KG1 (cell line): ENCODE results near the gene CYP2D6.
"Not testable (repeated sequence)": the region's sequence is repeated elsewhere in the genome, so short reads cannot be mapped to it uniquely, and the experiment has no call there.

ENCODE experiments used
- DNase-seq: peaks from one replicate; lab custom pipeline; 2025; lab: John Stamatoyannopoulos, UW

The CYP2D6 gene

DNA sequence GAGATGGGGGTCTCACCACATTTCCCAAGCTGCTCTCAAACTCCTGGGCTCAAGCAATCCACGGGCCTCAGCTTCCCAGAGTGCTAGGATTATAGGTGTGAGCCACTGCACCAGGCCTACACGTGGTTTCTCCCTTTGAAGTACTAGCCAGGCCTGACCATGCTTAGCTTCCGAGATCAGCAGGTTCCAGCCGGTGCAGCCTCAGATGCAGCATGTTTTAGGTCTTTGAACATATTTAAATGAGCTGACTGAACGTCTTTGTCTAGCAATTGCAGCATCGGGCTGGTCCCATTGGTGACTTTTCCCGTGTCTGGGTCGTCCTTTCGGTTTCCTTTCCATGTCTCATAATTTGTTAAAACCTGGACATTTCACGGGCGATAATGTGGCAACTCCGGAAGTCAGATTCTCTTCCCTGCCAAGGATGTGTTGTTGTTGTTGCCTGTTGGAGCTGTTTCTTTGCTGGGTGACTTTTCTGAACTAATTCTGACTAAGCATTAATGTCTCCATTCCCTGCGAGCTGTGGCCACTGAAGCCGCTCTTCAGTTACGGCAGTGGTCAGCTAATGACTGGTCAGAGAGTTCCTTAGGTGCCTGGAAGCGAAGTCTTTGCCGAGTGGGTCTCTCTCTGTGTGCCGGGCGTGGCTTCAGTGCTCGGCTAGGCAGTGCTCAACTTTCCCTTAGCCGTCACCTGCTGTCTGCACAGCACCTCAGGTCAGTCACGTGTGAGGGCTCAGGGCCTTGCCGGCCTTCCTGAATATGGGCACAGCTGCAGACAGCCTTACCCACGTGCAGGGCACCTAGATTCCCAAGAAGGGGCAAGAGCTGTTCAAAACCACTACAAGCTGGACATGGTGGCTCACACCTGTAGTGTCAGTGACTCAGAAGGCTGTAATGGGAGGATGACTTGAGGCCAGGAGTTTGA, 3.8 kb upstream of the CYP2D6 start:
- no peak for DNase-seq

DNA sequence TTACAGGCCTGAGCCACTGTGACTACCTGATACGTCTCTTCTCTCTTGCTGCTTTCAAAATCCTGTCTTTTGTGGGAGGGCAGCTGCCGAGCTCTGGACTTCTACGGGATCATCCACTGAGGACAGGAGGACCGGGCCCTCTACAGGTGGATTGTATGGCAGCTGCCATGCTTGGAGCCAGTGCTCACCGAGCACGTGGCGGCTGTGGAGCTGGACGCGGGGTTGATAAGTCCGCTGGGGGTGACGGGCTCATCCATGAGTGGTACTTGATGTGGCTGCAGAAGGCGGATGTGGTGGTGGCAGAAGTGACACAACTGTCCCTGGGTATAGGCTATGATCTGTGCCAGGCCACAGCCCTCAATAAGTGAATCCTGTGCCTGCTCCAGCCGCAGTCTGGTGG, 1.8 kb upstream of the CYP2D6 start:
- DNase-seq, result no peak

- DNase-seq, result no peak
Observed at GRCh38 chr22:42131562-42131961, 952 bp upstream of the CYP2D6 start.

- not testable (repeated sequence) for DNase-seq
Observed at GRCh38 chr22:42130182-42130581, 428 bp downstream of the CYP2D6 start.

GRCh38 chr22:42128776-42129694, 1.6 kb downstream of the CYP2D6 start:
- DNase-seq, result not testable (repeated sequence)

- DNase-seq, result not testable (repeated sequence)
Observed at GRCh38 chr22:42128007-42128406, 2.6 kb downstream of the CYP2D6 start.

DNA sequence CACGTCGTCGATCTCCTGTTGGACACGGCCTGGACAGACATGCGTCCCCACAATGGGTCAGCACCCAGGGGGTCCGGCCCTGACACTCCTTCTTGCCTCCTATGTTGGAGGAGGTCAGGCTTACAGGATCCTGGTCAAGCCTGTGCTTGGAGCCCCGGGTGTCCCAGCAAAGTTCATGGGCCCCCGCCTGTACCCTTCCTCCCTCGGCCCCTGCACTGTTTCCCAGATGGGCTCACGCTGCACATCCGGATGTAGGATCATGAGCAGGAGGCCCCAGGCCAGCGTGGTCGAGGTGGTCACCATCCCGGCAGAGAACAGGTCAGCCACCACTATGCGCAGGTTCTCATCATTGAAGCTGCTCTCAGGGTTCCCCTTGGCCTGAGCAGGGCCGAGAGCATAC, 3.0 kb downstream of the CYP2D6 start:
- no peak for DNase-seq

DNA sequence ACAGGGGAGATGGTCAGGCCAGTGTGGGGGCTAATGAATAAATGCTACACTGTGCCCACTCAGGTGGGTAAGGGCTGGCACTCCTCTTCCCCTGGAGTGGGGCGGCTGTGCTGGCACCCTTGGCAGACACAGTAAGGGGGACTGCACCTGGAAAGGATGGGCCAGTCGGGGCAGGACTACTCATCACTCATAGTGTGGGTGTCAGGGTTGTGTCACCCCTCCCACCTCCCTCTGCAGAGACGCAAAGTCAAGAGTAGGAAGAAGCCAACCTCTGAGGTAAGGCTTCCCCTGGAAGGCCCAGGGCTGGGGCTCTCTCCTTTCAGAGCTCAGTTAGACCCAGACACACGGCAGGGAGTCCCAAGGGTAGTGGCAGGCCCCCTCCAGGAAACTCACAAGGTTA, 7.1 kb downstream of the CYP2D6 start:
- DNase-seq, result not testable (repeated sequence)

DNA sequence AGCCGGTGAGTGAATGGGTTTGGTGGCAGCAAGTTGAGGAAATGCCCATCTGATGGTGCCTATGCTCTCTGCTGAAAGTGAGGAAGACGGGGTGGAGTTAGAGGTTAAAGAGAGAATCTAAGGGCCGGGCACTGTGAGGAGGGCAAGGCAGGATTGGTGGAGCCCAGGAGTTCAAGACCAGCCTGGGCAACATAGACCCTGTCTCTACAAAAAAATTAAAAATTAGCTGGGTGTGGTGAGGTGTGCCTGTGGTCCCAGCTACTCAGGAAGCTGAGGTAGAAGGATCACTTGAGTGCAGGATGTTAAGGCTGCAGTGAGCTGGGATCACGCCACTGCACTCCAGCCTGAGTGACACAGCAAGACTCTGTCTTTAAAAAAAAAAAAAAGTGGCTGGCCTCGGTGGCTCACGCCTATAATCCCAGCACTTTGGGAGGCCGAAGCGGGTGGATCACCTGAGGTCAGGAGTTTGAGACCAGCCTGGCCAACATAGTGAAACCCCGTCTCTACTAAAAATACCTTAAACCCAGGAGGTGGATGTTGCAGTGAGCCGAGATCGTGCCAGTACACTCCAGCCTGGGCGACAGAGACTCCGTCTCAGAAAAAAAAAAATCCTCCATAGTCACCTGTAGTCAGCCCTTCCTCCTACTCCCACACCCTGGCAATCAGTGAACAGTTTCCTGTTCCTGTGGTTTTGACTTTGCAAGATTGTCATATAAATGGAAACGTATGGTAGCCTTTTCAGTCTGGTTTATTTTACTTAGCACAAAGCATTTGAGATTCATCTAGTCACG, 10.2 kb downstream of the CYP2D6 start:
- DNase-seq, result not testable (repeated sequence)

- DNase-seq, result no peak
Observed at GRCh38 chr22:42116848-42117424, 13.7 kb downstream of the CYP2D6 start.

GRCh38 chr22:42115420-42115830, 15.2 kb downstream of the CYP2D6 start:
- not testable (repeated sequence) for DNase-seq

DNA sequence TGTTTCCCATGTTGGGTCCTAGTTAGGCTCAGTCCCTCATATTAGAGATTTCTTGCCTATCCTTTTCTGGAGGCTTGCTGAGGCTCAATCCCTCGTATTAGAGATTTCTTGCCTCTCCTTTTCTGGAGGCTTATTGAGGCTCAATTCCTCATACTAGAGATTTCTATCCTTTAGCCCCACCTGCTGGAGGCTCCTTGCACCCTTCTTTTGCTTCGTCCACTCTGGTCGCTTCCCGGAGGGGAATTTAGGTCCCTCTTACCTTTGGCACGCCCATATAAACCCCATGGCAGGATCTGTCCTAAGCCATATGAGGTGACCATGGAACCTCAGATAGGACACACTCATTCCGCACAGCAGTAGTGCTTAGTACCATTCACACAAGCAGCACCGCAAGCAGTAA, 15.9 kb downstream of the CYP2D6 start:
- DNase-seq, result no peak

DNA sequence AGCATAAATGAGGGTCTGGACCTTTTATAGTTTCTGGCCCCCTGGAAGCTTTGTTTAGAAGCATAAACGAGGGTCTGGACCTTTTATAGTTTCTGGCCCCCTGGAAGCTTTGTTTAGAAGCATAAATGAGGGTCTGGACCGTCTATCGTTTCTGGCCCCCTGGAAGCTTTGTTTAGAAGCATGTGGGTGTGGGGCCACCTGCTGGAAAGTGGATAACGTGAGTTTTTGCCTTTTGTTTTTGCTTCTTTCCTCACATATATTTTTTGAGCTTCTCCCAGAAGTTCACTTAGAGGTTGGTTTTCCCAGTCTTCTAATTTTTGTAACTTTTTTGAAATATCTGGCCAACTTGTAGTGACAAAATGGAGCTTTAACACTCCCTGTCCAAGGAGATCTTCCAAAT, 17.8 kb downstream of the CYP2D6 start:
- not testable (repeated sequence) for DNase-seq

GRCh38 chr22:42111798-42112197, 18.8 kb downstream of the CYP2D6 start:
- DNase-seq, result no peak

GRCh38 chr22:42108848-42109247, 21.8 kb downstream of the CYP2D6 start:
- DNase-seq, result no peak

DNA sequence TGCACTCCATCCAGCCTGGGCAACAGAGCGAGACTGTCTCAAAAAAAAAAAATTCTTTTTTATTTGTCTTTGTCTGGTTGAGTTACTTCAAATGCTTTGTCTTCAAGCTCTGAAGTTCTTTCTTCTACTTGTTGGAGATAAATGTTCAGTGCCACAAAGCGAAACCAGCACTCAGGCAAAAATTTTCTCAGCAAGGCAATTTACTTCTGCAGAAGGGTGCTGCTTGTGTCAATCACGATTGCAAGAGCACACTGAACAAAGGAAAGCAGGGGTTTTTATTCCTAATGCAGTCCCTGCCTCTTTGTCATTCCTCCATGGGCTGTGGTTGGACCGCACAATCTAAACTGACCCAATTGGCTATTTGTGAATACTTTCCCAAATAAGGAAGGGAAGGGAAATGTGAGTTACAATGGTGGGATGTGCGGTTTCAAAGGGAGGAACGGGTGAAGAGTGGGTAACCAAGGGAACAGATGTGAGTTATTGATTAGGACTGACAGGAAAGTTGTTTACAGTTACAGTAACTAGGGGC, 26.2 kb downstream of the CYP2D6 start:
- DNase-seq, result not testable (repeated sequence)

DNA sequence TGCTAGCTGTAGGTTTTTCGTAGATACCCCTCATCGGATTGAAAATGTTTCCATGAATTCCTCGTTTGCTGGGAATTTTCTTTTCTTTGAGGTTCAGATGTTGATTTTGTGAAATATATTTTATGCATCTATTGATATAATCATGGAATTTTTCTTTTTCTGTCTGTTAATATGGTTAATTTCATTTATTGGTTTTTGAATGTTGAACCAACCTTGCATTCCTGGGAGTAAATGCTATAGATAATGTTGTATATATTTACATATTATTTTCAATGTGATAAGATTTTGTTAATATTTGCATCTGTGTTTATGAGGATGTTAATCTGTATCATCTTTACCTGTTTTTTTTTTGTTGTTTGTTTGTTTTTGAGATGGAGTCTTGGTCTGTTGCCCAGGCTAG, 29.4 kb downstream of the CYP2D6 start:
- DNase-seq, result no peak

DNA sequence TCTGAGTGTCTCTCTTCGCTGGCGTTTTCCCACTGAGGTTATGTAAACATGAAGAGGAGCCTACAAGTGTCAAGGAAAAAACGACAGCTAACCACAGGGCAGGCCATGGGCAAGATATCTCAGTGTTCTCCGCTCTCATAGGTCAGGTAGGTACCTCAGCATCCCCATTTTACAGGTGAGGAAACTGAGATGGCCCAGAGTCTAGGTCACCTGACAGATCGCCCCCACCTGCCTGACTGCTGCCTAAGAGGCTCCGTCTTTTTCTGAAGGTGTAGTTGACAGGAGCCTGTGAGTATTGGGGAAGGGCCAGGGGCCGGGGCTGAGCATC, 39.2 kb downstream of the CYP2D6 start:
- no peak for DNase-seq

GRCh38 chr22:42090596-42091454, 39.8 kb downstream of the CYP2D6 start, which contains the start of gene NDUFA6:
TSS of gene NDUFA6 (minus strand) at chr22:42090772. CDS start at chr22:42090744, 28 bp downstream.
- DNase-seq, result peak; percentile 94

- DNase-seq, result no peak
Observed at GRCh38 chr22:42086051-42086450, 44.6 kb downstream of the CYP2D6 start.
